Pancreas (tissue), 10 donors: ENCODE results near the gene LIM2. TPM values are rescaled to one million over a fixed set of nuclear protein-coding genes. Genes with fewer than 3 reads are reported as not detected.

ENCODE experiments used
- ATAC-seq, 4 donors: fragments of 200-7000 bp; cut with Tn5 transposase; one replicate each; pipeline versions ENCODE4 v1.8.0 to v1.9.1; 2020; ENCODE audit warnings: mild to moderate bottlenecking in 4 of 4, moderate library complexity in 4 of 4
- DNase-seq, 6 donors: peaks; one replicate each; pipeline ENCODE4 v3.0.0-alpha.2; 2020
- FAIRE-seq: peaks from 2 replicates; lab custom pipeline; 2012; peaks lifted over from hg19 to GRCh38; lab: Jason Lieb, UNC
- H3K27ac ChIP-seq, 4 donors: fragments of 200-600 bp; sonication (generic); 1 replicate in 3 of 4; 2 replicates in 1 of 4; pipeline versions ENCODE4 v1.5.0 to v1.8.0; 2020
- H3K27me3 ChIP-seq, 4 donors: fragments of 200-600 bp; one replicate each; pipeline ENCODE4 v1.8.0; 2021
- H3K36me3 ChIP-seq, 3 donors: fragments of 200-600 bp; sonication (generic) in 1 of 3; one replicate each; pipeline versions ENCODE4 v1.5.0 to v1.8.0; 2020 to 2021
- H3K4me1 ChIP-seq, 3 donors: fragments of 200-600 bp; one replicate each; pipeline ENCODE4 v1.8.0; 2021
- H3K4me3 ChIP-seq, 4 donors: fragments of 200-600 bp; sonication (generic) in 2 of 4; one replicate each; pipeline versions ENCODE4 v1.5.0 to v1.8.0; 2020 to 2021
- H3K9me3 ChIP-seq, 4 donors: fragments of 200-600 bp; one replicate each; pipeline ENCODE4 v1.8.0; 2021
- WGBS, 2 donors: extraction: QIAGEN DNeasy Blood & Tissue Kit; methylation state at CpG; one replicate each; pipeline ENCODE4 v1.1.7; 2013; 5-methylcytosine and 5-hydroxymethylcytosine counted together
- intact Hi-C, 3 donors: fragments of 100-400 bp; cut with DNase I; formaldehyde crosslinking; loops; one replicate each; pipeline versions ENCODE4 v1.11.1 to v1.14.2; 2022
- polyA plus RNA-seq, 2 donors: library from polyadenylated mRNA; stranded (reverse); fragments of 200-250 nt; gene quantifications; one replicate each; pipeline ENCODE4 v1.2.3, GENCODE V29; 2013
- total RNA-seq, 6 donors: library from RNA; stranded (reverse); fragmentation: NEBNext Ultra II Directional in 4 of 6; extraction: Animal tissue kit (Norgen Biotek cat#: 25700) in 4 of 6; gene quantifications; one replicate each; pipeline versions ENCODE4 v1.2.1 to v1.2.4, GENCODE V29; 2021 to 2023
- TF ChIP-seq, protein P1 (sequence below), 4 donors: fragments of 200-600 bp; sonication (generic) in 3 of 4; IDR thresholded peaks; one replicate each; pipeline versions ENCODE4 v1.5.0 to v1.8.0; 2021; ENCODE audit warnings: antibody characterized with exemption in 4 of 4
- donor health status: healthy with polysubstance abuse.
- donor health status: DM: no; HTN: no; CAD: no; lungs with moderate emphysema.
- donor health status: DM: no; HTN: no; CAD: no.
- donor health status: control.
- donor health status: control.
- donor health status: Bipolar disorder and iron deficiency.
- donor health status: DM: yes; HTN: yes; CAD: no.
- donor health status: DM: no; HTN: no; CAD: no.
- donor health status: DM: no; HTN: no; CAD: no.
- donor health status: DM: yes; HTN: yes; CAD: no.

LIM2 gene
- total and polyA plus RNA-seq, 8 donors, result not detected

DNA sequence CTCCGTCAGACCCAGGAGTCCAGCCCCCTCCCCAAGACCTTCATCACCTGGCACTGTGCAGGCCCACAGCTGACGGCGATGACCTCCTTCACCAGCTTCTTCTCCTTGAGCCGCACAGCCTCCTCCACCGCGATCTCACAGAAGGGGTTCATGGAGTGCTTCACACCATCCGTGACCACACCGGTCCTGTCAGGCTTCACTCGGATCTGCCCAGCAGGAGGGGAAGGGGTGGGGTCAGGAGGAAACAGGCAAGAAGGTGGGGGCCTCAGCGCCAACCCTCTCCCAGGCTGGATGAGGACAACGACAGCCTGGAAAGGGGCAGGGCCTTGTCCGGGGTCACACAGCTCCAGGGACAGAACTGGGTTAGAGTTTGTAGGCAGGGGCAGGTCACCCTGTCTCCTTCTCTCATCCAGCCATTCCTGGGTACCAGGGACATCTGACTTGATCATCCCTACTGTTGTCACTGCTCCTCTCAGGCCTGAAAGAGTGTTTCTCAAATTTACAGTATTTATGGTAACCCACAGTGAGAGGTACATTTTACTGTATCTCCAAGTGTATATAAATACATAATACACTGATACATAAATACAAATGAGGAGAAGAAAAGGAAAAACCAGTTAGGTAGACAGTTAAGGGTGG lies 33.6 kb downstream of the LIM2 start:
- no peak for ATAC-seq
- no peak overlapping the region for H3K4me3 ChIP-seq
- FAIRE-seq, result no peak
- WGBS, 2 donors, result 71 to 79% methylated on average over 12 of the region's 12 CpGs
- TF ChIP-seq, protein P1, sequence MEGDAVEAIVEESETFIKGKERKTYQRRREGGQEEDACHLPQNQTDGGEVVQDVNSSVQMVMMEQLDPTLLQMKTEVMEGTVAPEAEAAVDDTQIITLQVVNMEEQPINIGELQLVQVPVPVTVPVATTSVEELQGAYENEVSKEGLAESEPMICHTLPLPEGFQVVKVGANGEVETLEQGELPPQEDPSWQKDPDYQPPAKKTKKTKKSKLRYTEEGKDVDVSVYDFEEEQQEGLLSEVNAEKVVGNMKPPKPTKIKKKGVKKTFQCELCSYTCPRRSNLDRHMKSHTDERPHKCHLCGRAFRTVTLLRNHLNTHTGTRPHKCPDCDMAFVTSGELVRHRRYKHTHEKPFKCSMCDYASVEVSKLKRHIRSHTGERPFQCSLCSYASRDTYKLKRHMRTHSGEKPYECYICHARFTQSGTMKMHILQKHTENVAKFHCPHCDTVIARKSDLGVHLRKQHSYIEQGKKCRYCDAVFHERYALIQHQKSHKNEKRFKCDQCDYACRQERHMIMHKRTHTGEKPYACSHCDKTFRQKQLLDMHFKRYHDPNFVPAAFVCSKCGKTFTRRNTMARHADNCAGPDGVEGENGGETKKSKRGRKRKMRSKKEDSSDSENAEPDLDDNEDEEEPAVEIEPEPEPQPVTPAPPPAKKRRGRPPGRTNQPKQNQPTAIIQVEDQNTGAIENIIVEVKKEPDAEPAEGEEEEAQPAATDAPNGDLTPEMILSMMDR (IDR thresholded peaks at IDR 0.05), result no peak
- no peak overlapping the region for H3K27ac ChIP-seq
- DNase-seq, result no peak
- no peaks in the 10 kb centered on the region for H3K27me3 ChIP-seq
- no peaks in the 10 kb centered on the region for H3K9me3 ChIP-seq
- intact Hi-C loops, result no loop called here
- H3K4me1 ChIP-seq, result no peaks in the 10 kb centered on the region
- H3K36me3 ChIP-seq, result peaks cover 0 to 9% (median 0%) of the 10 kb centered on the region in 3 donors

GRCh38 chr19:51352783-51353360 lies 34.9 kb downstream of the LIM2 start:
- DNase-seq (no peak), FAIRE-seq (no peak), ATAC-seq (no peak)
- H3K27ac ChIP-seq, result no peak overlapping the region
- TF ChIP-seq, protein P1 (IDR thresholded peaks at IDR 0.05), result no peak
- WGBS, 2 donors, result 90 to 94% methylated on average over 11 to 16 of the region's 16 CpGs
- intact Hi-C loops, result no loop called here
- H3K27me3 ChIP-seq, result no peaks in the 10 kb centered on the region
- peaks cover 0 to 9% (median 0%) of the 10 kb centered on the region in 3 donors for H3K36me3 ChIP-seq
- H3K9me3 ChIP-seq, result no peaks in the 10 kb centered on the region
- no peaks in the 10 kb centered on the region for H3K4me1 ChIP-seq
- H3K4me3 ChIP-seq, result no peak overlapping the region

DNA sequence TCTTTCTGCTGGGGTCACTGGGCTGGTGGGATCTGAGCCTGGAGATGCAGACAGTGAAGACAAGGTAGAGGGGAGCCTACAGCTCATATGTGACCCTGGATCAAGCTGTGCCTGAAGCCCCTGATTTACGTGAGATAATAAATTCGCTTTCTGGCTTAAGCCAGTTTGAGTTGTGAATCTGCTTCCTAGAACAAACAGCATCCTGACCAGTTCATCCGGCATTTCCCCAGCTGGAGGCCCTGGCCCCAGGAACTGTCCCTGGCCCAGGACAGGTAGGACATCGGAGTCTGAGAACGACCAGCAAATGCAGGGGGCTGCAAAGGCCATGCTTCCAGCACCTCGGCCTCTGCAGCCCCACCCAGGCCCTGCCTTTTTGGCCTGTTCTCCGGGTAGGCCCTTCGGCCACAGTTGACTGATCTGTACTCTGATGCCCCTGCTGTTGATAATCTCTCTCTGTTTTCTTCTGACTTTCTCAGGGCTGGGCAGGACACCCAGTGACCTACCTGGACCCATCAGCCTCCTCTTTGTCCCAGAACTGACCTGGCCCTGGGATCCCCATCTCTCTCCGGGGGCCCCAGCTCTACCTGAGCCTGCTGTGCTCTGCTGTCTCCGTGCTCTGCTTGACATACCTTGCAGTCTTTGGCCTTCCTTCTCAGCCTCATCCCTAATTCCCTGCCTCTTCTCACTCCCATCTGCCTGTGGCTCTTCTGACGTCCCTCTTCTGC lies 36.3 kb downstream of the LIM2 start:
- DNase-seq, result no peak
- Histone ChIP-seq H3K36me3 (peaks cover 0 to 9% (median 0%) of the 10 kb centered on the region in 3 donors), H3K9me3 (no peaks in the 10 kb centered on the region), H3K4me1 (no peaks in the 10 kb centered on the region), H3K27me3 (no peaks in the 10 kb centered on the region), H3K27ac (no peak overlapping the region), H3K4me3 (no peak overlapping the region)
- intact Hi-C loops, result no loop called here
- no peak for FAIRE-seq
- 96 to 97% methylated on average over 11 of the region's 11 CpGs for WGBS, 2 donors
- ATAC-seq, result no peak
- TF ChIP-seq, protein P1 (IDR thresholded peaks at IDR 0.05), result no peak

DNA sequence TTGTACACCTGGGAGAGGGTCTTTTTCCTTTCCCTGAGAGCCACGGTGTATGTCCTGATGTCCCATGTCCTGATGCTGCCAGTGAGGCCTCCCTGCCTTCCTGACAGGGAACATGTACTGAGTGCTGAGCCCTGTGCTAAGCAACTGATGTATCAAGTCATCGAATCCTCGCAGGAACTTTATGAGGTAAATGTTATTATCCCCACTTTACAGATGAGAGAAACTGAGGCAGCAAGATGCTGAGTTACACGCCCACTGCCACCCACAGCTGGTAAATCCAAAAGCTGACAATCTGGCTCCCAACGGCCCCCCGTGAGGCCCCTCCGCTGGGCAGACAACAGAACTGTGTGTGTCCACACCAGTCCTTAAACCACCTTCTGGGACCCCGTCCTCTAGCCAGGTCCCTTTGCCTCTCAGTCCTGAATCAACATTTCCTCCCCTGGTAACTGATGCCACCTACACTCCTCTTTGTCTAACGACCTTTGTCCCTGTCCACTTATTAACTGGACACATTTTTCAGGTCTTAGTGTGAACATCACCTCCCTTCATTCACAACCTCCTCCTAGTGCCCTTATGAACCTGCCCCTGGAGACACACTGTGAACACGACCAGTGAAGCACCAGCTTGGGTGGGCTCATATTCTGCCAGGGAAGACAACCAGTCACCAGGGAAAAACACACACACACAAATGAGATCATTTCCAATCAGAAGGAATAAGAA lies 40.4 kb downstream of the LIM2 start:
- no peak overlapping the region for H3K27ac ChIP-seq
- WGBS, 2 donors, result 87 to 89% methylated on average over 10 of the region's 10 CpGs
- H3K4me3 ChIP-seq, result no peak overlapping the region
- ATAC-seq (no peak), DNase-seq (no peak), FAIRE-seq (no peak)
- intact Hi-C loops, result no loop called here
- H3K36me3 ChIP-seq, result peaks cover 0 to 9% (median 0%) of the 10 kb centered on the region in 3 donors
- no peaks in the 10 kb centered on the region for H3K27me3 ChIP-seq
- H3K4me1 ChIP-seq, result no peaks in the 10 kb centered on the region
- H3K9me3 ChIP-seq, result no peaks in the 10 kb centered on the region
- TF ChIP-seq, protein P1 (IDR thresholded peaks at IDR 0.05), result no peak
